H1 (cell line): ENCODE results near the gene NTPCR. TPM values are rescaled to one million over a fixed set of nuclear protein-coding genes. Genes with fewer than 3 reads are reported as not detected.

ENCODE experiments used
- CTCF ChIA-PET: fragments of 300-600 bp; sonication (Branson Sonifier 250); formaldehyde crosslinking; loops from one replicate; lab custom pipeline; 2021; ENCODE audit not compliant: partially characterized antibody; lab: Charles Lee
- POLR2A ChIA-PET: fragments of 300-600 bp; sonication (Branson Sonifier 250); formaldehyde crosslinking; loops from one replicate; lab custom pipeline; 2021; ENCODE audit warnings: inconsistent platforms; ENCODE audit not compliant: partially characterized antibody; lab: Charles Lee
- DNase-seq, 2 experiments: peaks; one replicate each; pipeline versions ENCODE4 v3.0.0 to v3.0.0-alpha.2; 2010 to 2022; ENCODE audit warnings: low spot score in 2 of 2, low read depth in 1 of 2, mixed read lengths in 1 of 2
- FAIRE-seq: peaks from 2 replicates; lab custom pipeline; 2011; peaks lifted over from hg19 to GRCh38; lab: Jason Lieb, UNC
- H2AFZ ChIP-seq: 2 replicates; pipeline ENCODE4 v1.8.1; 2012; ENCODE audit warnings: low read length, inconsistent platforms
- H2AK5ac ChIP-seq: 2 replicates; pipeline ENCODE4 v1.6.1; 2013; ENCODE audit warnings: low read depth, low read length
- H2BK120ac ChIP-seq: replicated peaks from 2 replicates; pipeline ENCODE3; 2013; ENCODE audit warnings: low read depth, low read length, inconsistent platforms
- H2BK12ac ChIP-seq: 2 replicates; pipeline ENCODE4 v1.6.1; 2013; ENCODE audit warnings: low read depth, low read length
- H2BK15ac ChIP-seq: 2 replicates; pipeline ENCODE4 v1.6.1; 2013; ENCODE audit warnings: low read length
- H2BK20ac ChIP-seq: 2 replicates; pipeline ENCODE4 v1.6.1; 2013; ENCODE audit warnings: low read length
- H2BK5ac ChIP-seq: 2 replicates; pipeline ENCODE4 v1.6.1; 2013; ENCODE audit warnings: low read depth, low read length
- H3K14ac ChIP-seq: 2 replicates; pipeline ENCODE4 v1.6.1; 2013; ENCODE audit warnings: inconsistent platforms; ENCODE audit not compliant: insufficient read length
- H3K18ac ChIP-seq: 2 replicates; pipeline ENCODE4 v1.6.1; 2013; ENCODE audit warnings: low read length; ENCODE audit errors: extremely low read depth
- H3K23ac ChIP-seq: 2 replicates; pipeline ENCODE4 v1.6.1; 2013; ENCODE audit warnings: inconsistent platforms; ENCODE audit not compliant: insufficient read length
- H3K23me2 ChIP-seq: 2 replicates; pipeline ENCODE4 v1.6.1; 2013; ENCODE audit warnings: low read depth, low read length
- H3K27ac ChIP-seq: 2 replicates; pipeline ENCODE4 v1.6.1; 2011; ENCODE audit warnings: low read depth, low read length, inconsistent platforms
- H3K27me3 ChIP-seq, 4 experiments: replicated peaks in 1 of 4; 1 replicate in 1 of 4; 2 replicates in 3 of 4; pipeline versions ENCODE4 v1.6.1 to v1.8.1; 2011 to 2013; ENCODE audit warnings: low read length in 3 of 4, mild to moderate bottlenecking in 3 of 4, inconsistent platforms in 2 of 4, mixed read lengths in 2 of 4, moderate library complexity in 1 of 4; ENCODE audit not compliant: control insufficient read depth in 3 of 4, insufficient read depth in 3 of 4; ENCODE audit errors: extremely low read depth in 1 of 4
- H3K36me3 ChIP-seq, 4 experiments: 2 replicates each; pipeline versions ENCODE4 v1.6.1 to v1.8.1; 2011 to 2013; ENCODE audit warnings: mild to moderate bottlenecking in 4 of 4, low read length in 3 of 4, moderate library complexity in 2 of 4, control low read depth in 1 of 4, inconsistent platforms in 1 of 4; ENCODE audit not compliant: insufficient read depth in 4 of 4, control insufficient read depth in 2 of 4
- H3K4ac ChIP-seq: replicated peaks from 2 replicates; pipeline ENCODE3; 2013; ENCODE audit warnings: low read length, low read depth, mixed read lengths, inconsistent platforms; ENCODE audit not compliant: insufficient read length
- H3K4me1 ChIP-seq, 4 experiments: replicated peaks in 1 of 4; 1 replicate in 1 of 4; 2 replicates in 3 of 4; pipeline versions ENCODE4 v1.6.1 to v1.8.1; 2011 to 2013; ENCODE audit warnings: low read length in 3 of 4, inconsistent platforms in 2 of 4, mixed read lengths in 1 of 4; ENCODE audit not compliant: insufficient read depth in 4 of 4, control insufficient read depth in 3 of 4
- H3K4me2 ChIP-seq, 2 experiments: 2 replicates each; pipeline versions ENCODE4 v1.6.1 to v1.8.1; 2011 to 2013; ENCODE audit warnings: low read depth in 2 of 2, low read length in 2 of 2, control low read depth in 1 of 2, inconsistent platforms in 1 of 2, mild to moderate bottlenecking in 1 of 2; ENCODE audit not compliant: insufficient read depth in 1 of 2
- H3K4me3 ChIP-seq, 4 experiments: fragments of 200-600, 300-600 bp in 1 of 4; sonication (generic), shearing (Covaris generic), sonication (Bioruptor Twin) in 1 of 4; 2 replicates each; pipeline versions ENCODE4 v1.5.1 to v1.8.1; 2011 to 2016; ENCODE audit warnings: low read length in 4 of 4, low read depth in 3 of 4, control low read depth in 2 of 4, inconsistent platforms in 2 of 4, mild to moderate bottlenecking in 2 of 4, mixed read lengths in 1 of 4, moderate library complexity in 1 of 4; ENCODE audit not compliant: insufficient read depth in 2 of 4; ENCODE audit errors: extremely low read depth in 1 of 4
- H3K56ac ChIP-seq: replicated peaks from 2 replicates; pipeline ENCODE3; 2013; ENCODE audit warnings: low read depth, mild to moderate bottlenecking, mixed read lengths, low read length, inconsistent platforms; ENCODE audit not compliant: insufficient read length
- H3K79me1 ChIP-seq: 2 replicates; pipeline ENCODE4 v1.6.1; 2013; ENCODE audit warnings: low read depth, low read length, control low read depth
- H3K79me2 ChIP-seq, 2 experiments: 2 replicates each; pipeline versions ENCODE4 v1.6.1 to v1.8.1; 2012 to 2013; ENCODE audit warnings: low read length in 2 of 2, mild to moderate bottlenecking in 2 of 2, inconsistent platforms in 1 of 2; ENCODE audit not compliant: insufficient read depth in 2 of 2, control insufficient read depth in 1 of 2
- H3K9ac ChIP-seq, 4 experiments: replicated peaks in 1 of 4; 1 replicate in 1 of 4; 2 replicates in 3 of 4; pipeline versions ENCODE4 v1.6.1 to v1.8.1; 2011 to 2013; ENCODE audit warnings: low read depth in 3 of 4, low read length in 3 of 4, control low read depth in 2 of 4, mild to moderate bottlenecking in 2 of 4, moderate library complexity in 2 of 4, inconsistent platforms in 1 of 4; ENCODE audit errors: extremely low read depth in 1 of 4
- H3K9me3 ChIP-seq, 2 experiments: 2 replicates each; pipeline versions ENCODE4 v1.6.1 to v1.8.1; 2012 to 2013; ENCODE audit warnings: mild to moderate bottlenecking in 2 of 2, moderate library complexity in 2 of 2, control low read depth in 1 of 2, inconsistent platforms in 1 of 2, low read depth in 1 of 2, low read length in 1 of 2, mixed read lengths in 1 of 2; ENCODE audit not compliant: insufficient read depth in 2 of 2
- H4K20me1 ChIP-seq, 2 experiments: replicated peaks in 1 of 2; 2 replicates each; pipeline versions ENCODE3 to v1.8.1; 2011 to 2013; ENCODE audit warnings: inconsistent platforms in 2 of 2, low read length in 2 of 2, mild to moderate bottlenecking in 1 of 2; ENCODE audit not compliant: insufficient read depth in 2 of 2, control insufficient read depth in 1 of 2
- H4K5ac ChIP-seq: 2 replicates; pipeline ENCODE4 v1.6.1; 2013; ENCODE audit warnings: low read length, low read depth, mixed read lengths, inconsistent platforms; ENCODE audit not compliant: insufficient read length
- H4K8ac ChIP-seq: 2 replicates; pipeline ENCODE4 v1.8.0; 2013; ENCODE audit warnings: mild to moderate bottlenecking, moderate library complexity, low read length, inconsistent platforms; ENCODE audit not compliant: insufficient read depth; ENCODE audit errors: extremely low read depth
- H4K91ac ChIP-seq: replicated peaks from 2 replicates; pipeline ENCODE3; 2013; ENCODE audit warnings: low read length, mixed read lengths, inconsistent platforms; ENCODE audit not compliant: insufficient read length
- CHD2 ChIP-seq: IDR thresholded peaks from 2 replicates; pipeline ENCODE4 v1.6.1; 2012; ENCODE audit warnings: low read length, improper control_type of control experiment
- JUN ChIP-seq: IDR thresholded peaks from 2 replicates; pipeline ENCODE4 v1.6.1; 2011; ENCODE audit warnings: low read depth, mild to moderate bottlenecking, improper control_type of control experiment, low read length
- KDM4A ChIP-seq: IDR thresholded peaks from one replicate; pipeline ENCODE4 v1.7.1; 2012; ENCODE audit warnings: low read depth, mild to moderate bottlenecking, moderate library complexity, low read length, inconsistent platforms; ENCODE audit not compliant: severe bottlenecking
- MAFK ChIP-seq: IDR thresholded peaks from 2 replicates; pipeline ENCODE4 v1.6.1; 2012; ENCODE audit warnings: low read depth, mild to moderate bottlenecking, improper control_type of control experiment, low read length
- SUZ12 ChIP-seq: fragments of 200-600 bp; sonication (generic); IDR thresholded peaks from 2 replicates; pipeline ENCODE4 v1.6.1; 2012; ENCODE audit warnings: mild to moderate bottlenecking, inconsistent platforms, low read length, moderate library complexity, mixed read lengths
- TAF1 ChIP-seq: IDR thresholded peaks from 2 replicates; pipeline ENCODE4 v1.6.1; 2011; ENCODE audit warnings: mild to moderate bottlenecking, low read depth, low read length
- TCF12 ChIP-seq: IDR thresholded peaks from 2 replicates; pipeline ENCODE4 v1.6.1; 2011; ENCODE audit warnings: low read depth, mild to moderate bottlenecking, low read length
- WGBS, 2 experiments: shearing (Covaris generic) in 1 of 2; methylation state at CpG; one replicate each; pipeline versions ENCODE4 v1.1.6 to v1.1.7; 2013 to 2015; ENCODE audit warnings: low lambda C conversion rate in 2 of 2, mixed read lengths in 2 of 2, inconsistent platforms in 1 of 2, low coverage in 1 of 2, missing lambda C conversion rate in 1 of 2; ENCODE audit not compliant: insufficient replicate concordance in 2 of 2, insufficient coverage in 1 of 2, insufficient read length in 1 of 2; ENCODE audit errors: extremely low coverage in 1 of 2, missing lambda C conversion rate in 1 of 2; 5-methylcytosine and 5-hydroxymethylcytosine counted together
- polyA plus RNA-seq, 7 experiments: library from polyadenylated mRNA; depleted of rRNA in 3 of 7; stranded (reverse) in 5 of 7; unstranded in 2 of 7; fragments of >200 nt in 5 of 7; fragments of 200-250 nt in 2 of 7; gene quantifications; 1 replicate in 5 of 7; 2 replicates in 1 of 7; 4 replicates in 1 of 7; pipeline versions ENCODE4 v1.2.1 to v1.2.3, GENCODE V29; 2011 to 2013; ENCODE audit warnings: missing spikeins in 2 of 7, mixed read lengths in 2 of 7
- total RNA-seq: library from RNA; stranded (reverse); fragmentation: NEBNext Ultra II Directional; extraction: Animal tissue kit (Norgen Biotek cat#: 25700); gene quantifications from 2 replicates; pipeline ENCODE4 v1.2.1, GENCODE V29; 2021

Gene NTPCR
- total and polyA plus RNA-seq, 2 of the 8 experiments (the other 6 are each of a cell fraction or from before 2014, with no cell fraction given): 22.6 to 73.1 TPM

DNA sequence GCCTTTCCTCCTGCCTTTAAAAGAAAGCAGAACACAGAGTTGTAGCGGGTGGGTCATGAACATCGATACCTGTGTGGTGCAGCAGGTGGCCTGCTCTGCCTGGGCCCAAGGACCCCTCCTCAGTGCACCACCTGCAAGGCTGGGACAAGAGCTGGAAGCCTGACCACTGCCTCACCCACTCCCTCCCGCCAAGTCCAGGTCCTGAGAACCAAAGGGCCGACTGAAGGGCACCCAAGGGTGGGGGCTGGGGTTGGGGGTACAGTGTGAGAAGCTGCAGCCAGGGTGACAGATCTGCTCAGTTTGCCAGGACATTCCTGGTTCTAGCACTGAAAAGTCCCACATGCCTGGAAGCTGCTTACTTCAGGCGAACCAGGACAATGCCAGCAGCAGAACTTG is 36.1 kb downstream of the NTPCR start:
- ChIA-PET CTCF (interaction anchor here (1.5 kb wide), 1 partner anchor 11 kb away, joined by 3 read pairs; no protein-coding TSS in a partner anchor), POLR2A (interaction anchor here (1.3 kb wide), 1 partner anchor 10 kb away, joined by 3 read pairs; no protein-coding TSS in a partner anchor)
- H3K27me3 ChIP-seq: no peaks in the 10 kb centered on the region
- H3K9me3 ChIP-seq: no peaks in the 10 kb centered on the region
- no peak overlapping the region for H3K18ac ChIP-seq
- DNase-seq (no peak), FAIRE-seq (no peak)
- H2BK15ac ChIP-seq: no peak overlapping the region
- no peak overlapping the region for H4K5ac ChIP-seq
- H4K8ac ChIP-seq: peak overlapping the region; percentile 45; the same call in 1 of the 2 replicates
- no peak overlapping the region for H3K23ac ChIP-seq
- no peak overlapping the region for H3K4me2 ChIP-seq
- 90% methylated on average over 4 of the region's 5 CpGs; no CpG with 5 or more reads in 1 of the 2 experiments for WGBS, 2 experiments
- H3K79me2 ChIP-seq: no peaks in the 10 kb centered on the region
- H3K27ac ChIP-seq: no peak overlapping the region
- no peak overlapping the region for H3K4me3 ChIP-seq
- no peak overlapping the region for H2AK5ac ChIP-seq
- no peaks in the 10 kb centered on the region; the same call in 1 of the 2 replicates for H3K79me1 ChIP-seq
- TF ChIP-seq MAFK (no peak), CHD2 (no peak), TAF1 (no peak), JUN (no peak), KDM4A (no peak), SUZ12 (no peak), TCF12 (no peak)
- H3K36me3 ChIP-seq: peaks cover 0 to 7% (median 5%) of the 10 kb centered on the region in 4 experiments; a peak in 6 of 8 replicates
- no peak overlapping the region for H3K4ac ChIP-seq
- no peak overlapping the region for H2AFZ ChIP-seq
- H2BK12ac ChIP-seq: no peak overlapping the region
- H2BK120ac ChIP-seq: no peak overlapping the region
- no peak overlapping the region for H3K56ac ChIP-seq
- no peak overlapping the region for H2BK5ac ChIP-seq
- no peak overlapping the region for H3K14ac ChIP-seq
- H3K23me2 ChIP-seq: no peaks in the 10 kb centered on the region
- H3K4me1 ChIP-seq: no peaks in the 10 kb centered on the region
- no peak overlapping the region for H2BK20ac ChIP-seq
- no peak overlapping the region for H4K91ac ChIP-seq
- no peak overlapping the region for H3K9ac ChIP-seq
- no peaks in the 10 kb centered on the region for H4K20me1 ChIP-seq
